Measurements from ENCODE around the gene ARID5B.

ARID5B gene

GRCh38 chr10:61896854-61897661 is 4.4 kb upstream of the ARID5B start (continued):
- no peak for TF ChIP-seq ZNF132 (tag by site-specific recombination; IDR thresholded peaks at IDR 0.05; ENCODE audit: borderline replicate concordance)
- TF ChIP-seq MEIS1 (CRISPR knock-in tag; IDR thresholded peaks at IDR 0.05; ENCODE audit: borderline replicate concordance) = no peak
- TF ChIP-seq ZNF791 (tag by site-specific recombination; IDR thresholded peaks at IDR 0.05) = no peak
- TF ChIP-seq MYNN (tag by site-specific recombination; IDR thresholded peaks at IDR 0.05; ENCODE audit: borderline replicate concordance) = no peak
- TF ChIP-seq ZNF785 (tag by site-specific recombination; IDR thresholded peaks at IDR 0.05) = no peak
- no peak for TF ChIP-seq ZNF433 (tag by site-specific recombination; IDR thresholded peaks at IDR 0.05; ENCODE audit: low read depth)
- peak; percentile 26; the same call in 1 of the 2 replicates for TF ChIP-seq ZNF610 (tag by site-specific recombination; IDR thresholded peaks at IDR 0.05; ENCODE audit: borderline replicate concordance)
- no peak for TF ChIP-seq ZNF354C (tag by site-specific recombination; IDR thresholded peaks at IDR 0.05; ENCODE audit: borderline replicate concordance, low read depth)
- TF ChIP-seq ZNF174 (tag by site-specific recombination; IDR thresholded peaks at IDR 0.05) = no peak
- no peak for TF ChIP-seq KLF10 (tag by site-specific recombination; IDR thresholded peaks at IDR 0.05)
- TF ChIP-seq ZNF585B (tag by site-specific recombination; IDR thresholded peaks at IDR 0.05) = no peak
- TF ChIP-seq ELK4 (IDR thresholded peaks at IDR 0.05; ENCODE audit: borderline replicate concordance, low read depth, low read length) = no peak
- TF ChIP-seq ZSCAN16 (tag by site-specific recombination; IDR thresholded peaks at IDR 0.05) = peak; percentile 89; the same call in 1 of the 2 replicates
- no peak for TF ChIP-seq ZBTB7A (tag by site-specific recombination; IDR thresholded peaks at IDR 0.05; ENCODE audit: low read depth)
- peak; percentile 34; the same call in 1 of the 2 replicates for TF ChIP-seq ZBTB8A (tag by site-specific recombination; IDR thresholded peaks at IDR 0.05)
- TF ChIP-seq KLF16 (tag by site-specific recombination; IDR thresholded peaks at IDR 0.05) = 0 out of 2 replicates have a peak, but pooled peaks have one; percentile 1
- no peak for TF ChIP-seq ZSCAN18 (tag by site-specific recombination; IDR thresholded peaks at IDR 0.05)
- TF ChIP-seq ZNF202 (tag by site-specific recombination; IDR thresholded peaks at IDR 0.05; ENCODE audit: borderline replicate concordance) = no peak
- peak; percentile 23; the same call in 1 of the 2 replicates for TF ChIP-seq ZFHX2 (tag by site-specific recombination; conservative IDR thresholded peaks at IDR 0.05)
- TF ChIP-seq ZNF639 (tag by site-specific recombination; IDR thresholded peaks at IDR 0.05) = no peak
- TF ChIP-seq ZNF140 (tag by site-specific recombination; IDR thresholded peaks at IDR 0.05) = no peak
- peak; percentile 38 for TF ChIP-seq ZNF654 (tag by site-specific recombination; IDR thresholded peaks at IDR 0.05; ENCODE audit: low read depth)
- TF ChIP-seq MZF1 (tag by site-specific recombination; IDR thresholded peaks at IDR 0.05; ENCODE audit: borderline replicate concordance) = no peak; the same call in 1 of the 2 replicates
- TF ChIP-seq, protein P1, sequence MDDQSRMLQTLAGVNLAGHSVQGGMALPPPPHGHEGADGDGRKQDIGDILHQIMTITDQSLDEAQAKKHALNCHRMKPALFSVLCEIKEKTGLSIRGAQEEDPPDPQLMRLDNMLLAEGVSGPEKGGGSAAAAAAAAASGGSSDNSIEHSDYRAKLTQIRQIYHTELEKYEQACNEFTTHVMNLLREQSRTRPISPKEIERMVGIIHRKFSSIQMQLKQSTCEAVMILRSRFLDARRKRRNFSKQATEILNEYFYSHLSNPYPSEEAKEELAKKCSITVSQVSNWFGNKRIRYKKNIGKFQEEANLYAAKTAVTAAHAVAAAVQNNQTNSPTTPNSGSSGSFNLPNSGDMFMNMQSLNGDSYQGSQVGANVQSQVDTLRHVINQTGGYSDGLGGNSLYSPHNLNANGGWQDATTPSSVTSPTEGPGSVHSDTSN (CRISPR knock-in tag; IDR thresholded peaks at IDR 0.05) = no peak
- peak; percentile 25; the same call in 1 of the 2 replicates for TF ChIP-seq ZXDB (tag by site-specific recombination; IDR thresholded peaks at IDR 0.05)
- TF ChIP-seq ZSCAN4 (tag by site-specific recombination; IDR thresholded peaks at IDR 0.05) = no peak
- TF ChIP-seq ZEB2 (tag by site-specific recombination; IDR thresholded peaks at IDR 0.05) = peak; percentile 65; the same call in 1 of the 2 replicates
- TF ChIP-seq, protein P2, sequence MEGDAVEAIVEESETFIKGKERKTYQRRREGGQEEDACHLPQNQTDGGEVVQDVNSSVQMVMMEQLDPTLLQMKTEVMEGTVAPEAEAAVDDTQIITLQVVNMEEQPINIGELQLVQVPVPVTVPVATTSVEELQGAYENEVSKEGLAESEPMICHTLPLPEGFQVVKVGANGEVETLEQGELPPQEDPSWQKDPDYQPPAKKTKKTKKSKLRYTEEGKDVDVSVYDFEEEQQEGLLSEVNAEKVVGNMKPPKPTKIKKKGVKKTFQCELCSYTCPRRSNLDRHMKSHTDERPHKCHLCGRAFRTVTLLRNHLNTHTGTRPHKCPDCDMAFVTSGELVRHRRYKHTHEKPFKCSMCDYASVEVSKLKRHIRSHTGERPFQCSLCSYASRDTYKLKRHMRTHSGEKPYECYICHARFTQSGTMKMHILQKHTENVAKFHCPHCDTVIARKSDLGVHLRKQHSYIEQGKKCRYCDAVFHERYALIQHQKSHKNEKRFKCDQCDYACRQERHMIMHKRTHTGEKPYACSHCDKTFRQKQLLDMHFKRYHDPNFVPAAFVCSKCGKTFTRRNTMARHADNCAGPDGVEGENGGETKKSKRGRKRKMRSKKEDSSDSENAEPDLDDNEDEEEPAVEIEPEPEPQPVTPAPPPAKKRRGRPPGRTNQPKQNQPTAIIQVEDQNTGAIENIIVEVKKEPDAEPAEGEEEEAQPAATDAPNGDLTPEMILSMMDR (tag by site-specific recombination; IDR thresholded peaks at IDR 0.05) = peak; percentile 69; the same call in 1 of the 2 replicates
- TF ChIP-seq OVOL3 (tag by site-specific recombination; IDR thresholded peaks at IDR 0.05) = no peak
- peak; percentile 85; the same call in 1 of the 2 replicates for TF ChIP-seq SCRT1 (tag by site-specific recombination; IDR thresholded peaks at IDR 0.05; ENCODE audit: borderline replicate concordance)
- no peak for TF ChIP-seq ZNF350 (tag by site-specific recombination; IDR thresholded peaks at IDR 0.05)

Measured in HEK293 (cell line).